AG04450 (cell line): Measurements from ENCODE around the gene COMMD3. TPM values are rescaled to one million over a fixed set of nuclear protein-coding genes. Genes with fewer than 3 reads are reported as not detected.

Experiments
- CTCF ChIA-PET: fragments of 300-600, 350-600 bp; formaldehyde crosslinking; extraction: SDS; loops from one replicate; lab custom pipeline; 2022; ENCODE audit warnings: antibody characterized with exemption, inconsistent platforms; lab: Charles Lee
- POLR2A ChIA-PET: fragments of 350-600 bp; formaldehyde crosslinking; extraction: SDS; loops from one replicate; lab custom pipeline; 2021; ENCODE audit warnings: antibody characterized with exemption, inconsistent platforms; lab: Yijun Ruan, JAX
- DNase-seq: peaks from one replicate; pipeline ENCODE4 v3.0.0-alpha.2; 2011; ENCODE audit warnings: low read depth, low spot score
- H3K27ac ChIP-seq: one replicate; pipeline ENCODE4 v1.5.1; 2012; ENCODE audit warnings: low read depth, low read length, control low read depth
- H3K27me3 ChIP-seq: one replicate; pipeline ENCODE4 v1.6.0; 2012; ENCODE audit warnings: low read length; ENCODE audit not compliant: control insufficient read depth, insufficient read depth
- H3K4me3 ChIP-seq: 2 replicates; pipeline ENCODE4 v1.5.1; 2011; ENCODE audit warnings: mild to moderate bottlenecking, low read depth, low read length, control low read depth
- H3K9me3 ChIP-seq: 2 replicates; pipeline ENCODE4 v1.5.1; 2012; ENCODE audit warnings: low read length; ENCODE audit not compliant: control insufficient read depth, insufficient read depth
- CTCF ChIP-seq: IDR thresholded peaks from 2 replicates; pipeline ENCODE4 v1.5.1; 2011; ENCODE audit warnings: low read depth, low read length, control low read depth, inconsistent platforms
- polyA plus RNA-seq: library from polyadenylated mRNA; depleted of rRNA; stranded (reverse); fragments of >200 nt; gene quantifications from 2 replicates; pipeline ENCODE4 v1.2.3, GENCODE V29; 2011

The COMMD3 gene
- polyA plus RNA-seq, 1 experiment, result 64.7 TPM

GRCh38 chr10:22320591-22321155, 4.5 kb downstream of the COMMD3 start, which contains the start of gene BMI1:
Gene BMI1 (plus strand): TSS chr10:22321099. CDS start chr10:22326450, 5,351 bp downstream.
- ChIA-PET POLR2A (interaction anchor here (1.4 kb wide), 1 partner anchor 19 kb away, joined by 3 read pairs; no protein-coding TSS in a partner anchor), CTCF (no interaction called here)
- Histone ChIP-seq H3K4me3 (peak within 1 kb of the TSS; percentile 67), H3K27ac (no peak within 1 kb of the TSS), H3K9me3 (no peaks in the 10 kb centered on the region), H3K27me3 (peaks cover 17% of the 10 kb centered on the region)
- TF ChIP-seq CTCF, result no peak
- peak; percentile 33 for DNase-seq

GRCh38 chr10:22321156-22321923, 5.2 kb downstream of the COMMD3 start:
- peaks cover 17% of the 10 kb centered on the region for H3K27me3 ChIP-seq
- no peaks in the 10 kb centered on the region for H3K9me3 ChIP-seq
- no peak for DNase-seq
- no peak overlapping the region for H3K27ac ChIP-seq
- POLR2A ChIA-PET, result interaction anchor here (0.6 to 1.4 kb wide), 3 partner anchors 19 to 606 kb away, joined by 3 read pairs; no protein-coding TSS in a partner anchor
- H3K4me3 ChIP-seq, result peak overlapping the region; percentile 67
- no peak for TF ChIP-seq CTCF
- CTCF ChIA-PET, result no interaction called here

GRCh38 chr10:22321924-22322640, 5.9 kb downstream of the COMMD3 start:
- Histone ChIP-seq H3K9me3 (no peaks in the 10 kb centered on the region), H3K4me3 (peak overlapping the region; percentile 63), H3K27me3 (peaks cover 17% of the 10 kb centered on the region), H3K27ac (no peak overlapping the region)
- CTCF ChIA-PET, result interaction anchor here (1.0 kb wide), 1 partner anchor 530 kb away, joined by 4 read pairs; no protein-coding TSS in a partner anchor
- no peak for DNase-seq
- POLR2A ChIA-PET, result interaction anchor here (0.6 to 1.4 kb wide), 3 partner anchors 18 to 607 kb away, joined by 3 read pairs; no protein-coding TSS in a partner anchor
- TF ChIP-seq CTCF, result no peak

GRCh38 chr10:22322641-22323160, 6.5 kb downstream of the COMMD3 start:
- POLR2A ChIA-PET, result no interaction called here
- H3K27me3 ChIP-seq, result peaks cover 17% of the 10 kb centered on the region
- CTCF ChIA-PET, result interaction anchor here (1.0 kb wide), 1 partner anchor 529 kb away, joined by 4 read pairs; no protein-coding TSS in a partner anchor
- H3K27ac ChIP-seq, result no peak overlapping the region
- no peak for TF ChIP-seq CTCF
- no peak for DNase-seq
- H3K9me3 ChIP-seq, result no peaks in the 10 kb centered on the region
- peak overlapping the region; percentile 63 for H3K4me3 ChIP-seq
